ENCODE results near the gene MSH3.
"Not testable (repeated sequence)": the region's sequence is repeated elsewhere in the genome, so short reads cannot be mapped to it uniquely, and the experiment has no call there.

MSH3 gene

GRCh38 chr5:80799041-80799440 is 144.6 kb downstream of the MSH3 start:
- DNase-seq, result no peak

GRCh38 chr5:80799573-80799972 is 145.1 kb downstream of the MSH3 start:
- no peak for DNase-seq

- DNase-seq, result no peak
Observed at GRCh38 chr5:80804332-80804731, 149.9 kb downstream of the MSH3 start.

- no peak for DNase-seq
Observed at GRCh38 chr5:80805038-80805437, 150.6 kb downstream of the MSH3 start.

GRCh38 chr5:80806929-80807328 is 152.5 kb downstream of the MSH3 start:
- no peak for DNase-seq

GRCh38 chr5:80809451-80809850 is 155.0 kb downstream of the MSH3 start:
- no peak for DNase-seq

GRCh38 chr5:80810425-80810824 is 156.0 kb downstream of the MSH3 start:
- no peak for DNase-seq

- DNase-seq, result no peak
Observed at GRCh38 chr5:80816590-80816989, 162.1 kb downstream of the MSH3 start.

GRCh38 chr5:80820685-80821084 is 166.2 kb downstream of the MSH3 start:
- DNase-seq, result no peak

GRCh38 chr5:80822640-80823039 is 168.2 kb downstream of the MSH3 start:
- no peak for DNase-seq

GRCh38 chr5:80824159-80824558 is 169.7 kb downstream of the MSH3 start:
- DNase-seq, result not testable (repeated sequence)

GRCh38 chr5:80825786-80826460 is 171.5 kb downstream of the MSH3 start:
- no peak for DNase-seq

- DNase-seq, result no peak
Observed at GRCh38 chr5:80834710-80835109, 180.3 kb downstream of the MSH3 start.

GRCh38 chr5:80835128-80835527 is 180.7 kb downstream of the MSH3 start:
- DNase-seq, result no peak

GRCh38 chr5:80837679-80838078 is 183.2 kb downstream of the MSH3 start:
- no peak for DNase-seq

- not testable (repeated sequence) for DNase-seq
Observed at GRCh38 chr5:80841026-80841797, 186.8 kb downstream of the MSH3 start.

- not testable (repeated sequence) for DNase-seq
Observed at GRCh38 chr5:80846422-80846821, 192.0 kb downstream of the MSH3 start.

- not testable (repeated sequence) for DNase-seq
Observed at GRCh38 chr5:80850168-80850567, 195.7 kb downstream of the MSH3 start.

GRCh38 chr5:80852331-80853245 is 198.1 kb downstream of the MSH3 start:
- DNase-seq, result no peak

GRCh38 chr5:80853413-80853812 is 199.0 kb downstream of the MSH3 start:
- no peak for DNase-seq

- no peak for DNase-seq
Observed at GRCh38 chr5:80854583-80854982, 200.1 kb downstream of the MSH3 start.

- DNase-seq, result no peak
Observed at GRCh38 chr5:80860924-80861613, 206.6 kb downstream of the MSH3 start.

GRCh38 chr5:80863708-80864107 is 209.3 kb downstream of the MSH3 start:
- no peak for DNase-seq
